GM19468 (cell line): ENCODE measurements around the gene FSHR.

Source experiments
- ATAC-seq: cut with Tn5 transposase; IDR thresholded peaks from one replicate; pipeline ENCODE4 v1.9.1; 2021; ENCODE audit warnings: mild to moderate bottlenecking, moderate library complexity, moderate number of reproducible peaks; ENCODE audit not compliant: unreplicated experiment; ENCODE audit errors: extremely low read depth

FSHR gene

GRCh38 chr2:49154140-49154539, at the start of gene FSHR:
TSS of gene FSHR (minus strand) at chr2:49154515. CDS start at chr2:49154417, 98 bp downstream.
- ATAC-seq: no peak

- ATAC-seq: no peak
These were observed 45.0 kb upstream of the FSHR start for GRCh38 chr2:49199266-49199665.

GRCh38 chr2:49194701-49195100, 40.4 kb upstream of the FSHR start:
- no peak for ATAC-seq

- ATAC-seq: no peak
These were observed 37.7 kb upstream of the FSHR start for GRCh38 chr2:49192036-49192435.

- ATAC-seq: no peak
These were observed 35.4 kb upstream of the FSHR start for GRCh38 chr2:49189512-49190225.

- ATAC-seq: no peak
These were observed 31.8 kb upstream of the FSHR start for GRCh38 chr2:49186050-49186648.

GRCh38 chr2:49178656-49179055, 24.3 kb upstream of the FSHR start:
- no peak for ATAC-seq

- no peak for ATAC-seq
These were observed 22.9 kb upstream of the FSHR start for GRCh38 chr2:49177194-49177593.

- ATAC-seq: no peak
These were observed 21.5 kb upstream of the FSHR start for GRCh38 chr2:49175831-49176230.

- no peak for ATAC-seq
These were observed 20.4 kb upstream of the FSHR start for GRCh38 chr2:49174750-49175149.

- ATAC-seq: no peak
These were observed 12.8 kb upstream of the FSHR start for GRCh38 chr2:49167131-49167530.

GRCh38 chr2:49165662-49166061, 11.3 kb upstream of the FSHR start:
- ATAC-seq: no peak

- ATAC-seq: no peak
These were observed 10.4 kb upstream of the FSHR start for GRCh38 chr2:49164729-49165128.

- ATAC-seq: no peak
These were observed 7.8 kb upstream of the FSHR start for GRCh38 chr2:49162151-49162550.

- no peak for ATAC-seq
These were observed 576 bp upstream of the FSHR start for GRCh38 chr2:49154891-49155290.

- ATAC-seq: no peak
These were observed 1.1 kb downstream of the FSHR start for GRCh38 chr2:49153252-49153651.

GRCh38 chr2:49152824-49153223, 1.5 kb downstream of the FSHR start:
- no peak for ATAC-seq

- ATAC-seq: no peak
These were observed 7.9 kb downstream of the FSHR start for GRCh38 chr2:49146401-49146800.

- no peak for ATAC-seq
These were observed 22.5 kb downstream of the FSHR start for GRCh38 chr2:49131801-49132200.

- peak; percentile 42 for ATAC-seq
These were observed 25.3 kb downstream of the FSHR start for GRCh38 chr2:49129034-49129433.

- ATAC-seq: no peak
These were observed 30.7 kb downstream of the FSHR start for GRCh38 chr2:49123600-49123999.

- no peak for ATAC-seq
These were observed 32.2 kb downstream of the FSHR start for GRCh38 chr2:49122107-49122506.
